ENCODE results near the gene SOS1. TPM values are rescaled to one million over a fixed set of nuclear protein-coding genes. Genes with fewer than 3 reads are reported as not detected.
"Not testable (repeated sequence)": the region's sequence is repeated elsewhere in the genome, so short reads cannot be mapped to it uniquely, and the experiment has no call there.

Gene SOS1
- total RNA-seq, 4 donors from 2014 or later: 38.7 to 49.1 (median 40.8) TPM

- no peaks in the 10 kb centered on the region for H3K9me3 ChIP-seq
- no peak for TF ChIP-seq CTCF (IDR thresholded peaks at IDR 0.05)
- TF ChIP-seq POLR2A (IDR thresholded peaks at IDR 0.05): no peak
- no peak overlapping the region for H3K4me3 ChIP-seq
- no peaks in the 10 kb centered on the region for H3K36me3 ChIP-seq
- no peak overlapping the region for H3K27ac ChIP-seq
- no peak for DNase-seq
- no peaks in the 10 kb centered on the region for H3K4me1 ChIP-seq
- H3K27me3 ChIP-seq: no peaks in the 10 kb centered on the region
Measured at GRCh38 chr2:39156846-39157245, 36.0 kb upstream of the SOS1 start.

- no peaks in the 10 kb centered on the region for H3K9me3 ChIP-seq
- no peak for TF ChIP-seq POLR2A (IDR thresholded peaks at IDR 0.05)
- TF ChIP-seq CTCF (IDR thresholded peaks at IDR 0.05): no peak
- no peaks in the 10 kb centered on the region for H3K27me3 ChIP-seq
- H3K4me3 ChIP-seq: no peak overlapping the region
- no peak for DNase-seq
- H3K36me3 ChIP-seq: no peaks in the 10 kb centered on the region
- H3K27ac ChIP-seq: no peak overlapping the region
- H3K4me1 ChIP-seq: no peaks in the 10 kb centered on the region
Measured at GRCh38 chr2:39156107-39156506, 35.3 kb upstream of the SOS1 start.

GRCh38 chr2:39155573-39155972, 34.7 kb upstream of the SOS1 start:
- DNase-seq, H3K36me3 ChIP-seq, H3K9me3 ChIP-seq, H3K27me3 ChIP-seq, H3K4me3 ChIP-seq, H3K27ac ChIP-seq, H3K4me1 ChIP-seq: not testable (repeated sequence)

GRCh38 chr2:39154944-39155343, 34.1 kb upstream of the SOS1 start:
- TF ChIP-seq POLR2A (IDR thresholded peaks at IDR 0.05) (no peak), CTCF (IDR thresholded peaks at IDR 0.05) (no peak)
- Histone ChIP-seq H3K36me3 (no peaks in the 10 kb centered on the region), H3K9me3 (no peaks in the 10 kb centered on the region), H3K4me1 (no peaks in the 10 kb centered on the region), H3K27me3 (no peaks in the 10 kb centered on the region), H3K27ac (no peak overlapping the region), H3K4me3 (no peak overlapping the region)
- no peak for DNase-seq

- no peak overlapping the region for H3K27ac ChIP-seq
- TF ChIP-seq POLR2A (IDR thresholded peaks at IDR 0.05): no peak
- no peak for TF ChIP-seq CTCF (IDR thresholded peaks at IDR 0.05)
Measured at GRCh38 chr2:39153312-39153711, 32.5 kb upstream of the SOS1 start.

GRCh38 chr2:39152504-39152903, 31.7 kb upstream of the SOS1 start:
- TF ChIP-seq POLR2A (IDR thresholded peaks at IDR 0.05) (no peak), CTCF (IDR thresholded peaks at IDR 0.05) (no peak)

More at GRCh38 chr2:39153312-39153711, 32.5 kb upstream of the SOS1 start:
- no peaks in the 10 kb centered on the region for H3K36me3 ChIP-seq
- no peak overlapping the region for H3K4me3 ChIP-seq
- no peaks in the 10 kb centered on the region for H3K9me3 ChIP-seq
- H3K27me3 ChIP-seq: no peaks in the 10 kb centered on the region
- no peaks in the 10 kb centered on the region for H3K4me1 ChIP-seq
- no peak for DNase-seq

More at GRCh38 chr2:39152504-39152903, 31.7 kb upstream of the SOS1 start:
- Histone ChIP-seq H3K4me3 (no peak overlapping the region), H3K27ac (no peak overlapping the region), H3K27me3 (no peaks in the 10 kb centered on the region), H3K9me3 (no peaks in the 10 kb centered on the region), H3K36me3 (no peaks in the 10 kb centered on the region), H3K4me1 (no peaks in the 10 kb centered on the region)
- DNase-seq: no peak

Measured in Peyer's patch (tissue), 4 donors.